Ureter (tissue), 1 donor: ENCODE measurements around the gene SLC6A7. TPM values are rescaled to one million over a fixed set of nuclear protein-coding genes. Genes with fewer than 3 reads are reported as not detected.
"Not testable (repeated sequence)": the region's sequence is repeated elsewhere in the genome, so short reads cannot be mapped to it uniquely, and the experiment has no call there.

Experiments used
- DNase-seq: peaks from one replicate; pipeline ENCODE4 v3.0.0-alpha.2; 2020; ENCODE audit warnings: low spot score
- total RNA-seq: library from RNA; stranded (reverse); gene quantifications from one replicate; pipeline ENCODE4 v1.2.4, GENCODE V29; 2023
- donor health status: DM: yes; HTN: yes; CAD: no.

Gene SLC6A7
- total RNA-seq, 1 donor from 2014 or later, result 0.10 TPM

DNA sequence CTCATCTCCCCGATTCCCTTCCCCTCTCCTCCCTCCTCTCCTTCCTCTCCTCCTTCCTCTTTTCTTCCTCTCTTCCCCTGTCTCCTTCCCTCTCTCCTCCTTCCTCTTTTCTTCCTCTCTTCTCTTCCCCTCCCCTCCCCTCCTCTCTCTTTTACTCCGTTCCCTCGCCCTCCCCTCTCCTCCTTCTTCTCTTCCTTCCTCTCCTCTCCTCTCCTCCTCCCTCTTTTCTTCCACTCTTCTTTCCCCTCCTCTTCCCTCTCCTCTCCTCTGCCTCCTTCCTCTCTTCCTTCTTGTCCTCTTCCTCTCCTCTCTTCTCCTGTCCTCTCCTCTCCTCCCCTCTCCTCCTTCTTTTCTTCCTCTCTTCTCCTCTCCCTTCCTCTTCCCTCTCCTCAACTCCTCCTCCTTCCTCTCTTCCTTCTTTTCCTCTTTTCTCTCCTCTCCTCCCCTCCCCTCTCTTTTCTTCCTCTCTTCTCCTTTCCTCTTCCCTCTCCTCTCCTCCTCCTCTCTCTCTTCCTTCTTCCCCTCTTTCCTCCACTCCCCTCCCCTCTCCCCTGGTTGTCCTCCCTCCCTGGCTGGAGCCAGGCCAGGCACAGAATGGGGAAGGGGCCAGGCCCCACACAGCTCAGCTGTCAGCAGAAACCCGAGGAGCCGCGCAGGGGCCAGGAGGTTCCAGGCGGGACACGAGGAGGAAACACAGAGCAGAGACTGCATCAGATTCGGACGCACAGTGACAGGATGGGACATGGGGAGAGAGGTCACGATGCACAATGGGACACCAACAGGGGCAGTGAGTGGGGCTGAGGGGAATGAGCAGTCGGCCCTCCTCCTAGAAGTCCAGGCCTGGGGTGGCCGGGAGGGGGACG is 51.7 kb downstream of the SLC6A7 start:
- no peak for DNase-seq

DNA sequence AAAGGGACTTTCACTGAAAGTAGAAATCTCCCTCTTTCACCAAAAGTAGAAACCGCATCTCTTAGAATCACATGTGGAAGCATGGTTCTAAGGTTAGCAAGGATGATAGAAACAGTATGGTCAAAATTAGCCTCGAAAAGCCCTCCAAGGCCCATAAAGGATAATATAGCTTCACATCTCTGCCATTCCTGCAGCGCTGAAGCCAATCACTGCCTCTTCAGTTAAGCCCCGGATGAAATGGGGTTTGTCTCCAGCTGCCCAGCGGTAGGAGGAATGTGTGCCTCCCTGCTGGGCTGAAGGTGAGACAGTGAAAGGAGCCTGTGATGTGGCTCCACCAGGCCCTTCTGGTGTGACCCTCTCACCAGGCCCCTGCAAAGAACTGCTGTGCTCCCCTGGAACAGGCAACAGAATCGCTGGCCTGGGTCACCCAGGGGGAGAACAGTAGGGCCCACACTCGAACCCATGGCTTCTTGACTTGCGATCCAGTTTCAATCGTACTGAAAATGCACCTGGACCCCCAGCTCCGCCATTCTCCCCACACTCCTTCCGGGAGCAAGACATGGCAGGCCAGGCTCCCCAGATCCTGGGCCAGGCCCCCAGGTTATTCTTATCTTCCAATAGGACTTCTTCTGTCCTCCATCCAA is 52.5 kb downstream of the SLC6A7 start:
- DNase-seq, result no peak

DNA sequence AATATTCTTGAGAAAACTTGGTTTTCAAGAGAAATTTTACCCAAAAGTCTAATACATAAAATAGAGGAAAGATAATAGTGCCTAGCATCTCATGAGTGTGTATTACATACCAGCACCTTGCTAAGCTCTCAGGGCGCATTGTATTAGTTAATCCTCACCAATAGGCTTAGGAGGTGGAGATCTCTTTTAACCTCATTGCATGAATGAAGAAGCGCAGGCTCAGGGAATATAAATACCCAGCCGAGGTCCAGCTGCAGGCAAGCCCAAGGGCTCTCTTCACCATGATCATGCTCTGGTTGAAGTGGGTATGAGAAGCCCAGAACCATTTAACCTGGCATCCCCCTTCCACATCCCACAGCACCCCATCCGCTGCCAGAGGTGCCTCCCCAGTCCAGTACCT is 53.7 kb downstream of the SLC6A7 start:
- DNase-seq, result no peak

DNA sequence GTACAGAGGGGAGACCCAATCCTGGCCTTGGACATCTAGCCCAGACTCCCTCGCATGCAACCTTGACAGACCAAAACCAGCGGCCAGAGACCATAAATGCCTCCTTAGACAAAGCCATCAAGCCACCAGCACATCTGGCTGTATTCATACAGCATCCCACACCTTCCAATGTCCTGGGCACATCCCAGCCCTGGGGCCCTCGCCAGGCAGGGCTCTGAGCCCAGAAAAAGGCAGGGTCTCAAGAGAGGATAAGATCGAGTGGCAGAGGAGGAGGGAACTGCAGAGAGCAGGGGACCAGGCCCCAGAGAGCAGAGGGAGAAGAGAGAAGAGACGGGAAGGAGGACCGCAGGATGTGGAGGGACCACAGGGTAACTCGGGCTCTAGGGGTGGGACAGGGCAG is 54.3 kb downstream of the SLC6A7 start:
- DNase-seq, result no peak

DNA sequence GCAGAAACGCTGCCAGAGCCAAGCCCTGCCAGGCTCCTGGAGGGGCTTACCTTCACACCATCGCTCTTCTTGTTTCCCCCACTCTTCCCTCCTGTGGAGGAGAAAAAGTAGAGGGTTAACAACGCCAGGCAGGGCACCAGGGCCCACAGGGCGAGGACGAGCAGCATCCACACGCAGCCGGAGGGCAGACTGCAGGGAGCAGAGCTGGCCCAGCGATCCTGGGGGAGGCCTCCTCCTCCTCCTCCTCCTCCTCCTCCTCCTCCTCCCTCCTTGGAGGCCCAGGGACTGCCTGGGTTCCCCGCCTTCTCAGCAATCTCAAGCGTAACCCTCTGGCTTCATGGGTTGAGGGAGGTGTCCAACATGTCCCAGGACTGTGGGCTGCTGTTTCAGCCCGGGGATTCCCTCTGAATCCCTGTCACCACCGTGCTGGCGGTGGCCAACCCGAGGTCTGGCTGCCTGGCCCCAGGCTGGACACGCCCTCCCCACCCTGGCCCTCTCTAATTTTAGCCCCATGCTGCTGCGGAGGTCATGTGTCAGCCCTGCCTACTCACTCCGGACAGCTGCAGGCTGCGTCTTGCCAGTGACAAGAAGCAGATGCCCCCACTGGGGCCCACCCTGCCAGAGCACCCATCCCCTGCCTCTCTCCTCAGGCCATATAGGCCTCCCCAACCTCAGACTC is 55.4 kb downstream of the SLC6A7 start:
- peak; percentile 57 for DNase-seq

DNA sequence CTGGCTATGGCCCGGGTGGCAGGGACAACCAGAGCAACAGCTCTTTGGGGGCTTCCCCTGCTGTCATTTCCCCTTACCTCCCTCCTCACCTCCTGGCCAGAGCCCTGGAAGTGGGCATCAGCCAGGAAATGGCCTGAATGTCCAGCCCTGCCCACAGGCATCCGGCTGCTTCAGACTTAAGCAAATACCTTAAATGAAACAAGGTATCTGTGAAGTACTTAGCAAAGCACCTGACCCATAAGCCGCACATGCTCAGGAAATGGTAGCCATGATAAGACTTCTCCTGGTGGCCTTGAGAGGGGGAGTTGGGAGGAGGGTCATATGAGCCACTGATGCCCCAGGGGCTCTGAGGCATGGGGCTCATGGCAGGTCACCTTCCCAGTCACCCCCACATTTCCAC is 55.9 kb downstream of the SLC6A7 start:
- DNase-seq, result no peak

DNA sequence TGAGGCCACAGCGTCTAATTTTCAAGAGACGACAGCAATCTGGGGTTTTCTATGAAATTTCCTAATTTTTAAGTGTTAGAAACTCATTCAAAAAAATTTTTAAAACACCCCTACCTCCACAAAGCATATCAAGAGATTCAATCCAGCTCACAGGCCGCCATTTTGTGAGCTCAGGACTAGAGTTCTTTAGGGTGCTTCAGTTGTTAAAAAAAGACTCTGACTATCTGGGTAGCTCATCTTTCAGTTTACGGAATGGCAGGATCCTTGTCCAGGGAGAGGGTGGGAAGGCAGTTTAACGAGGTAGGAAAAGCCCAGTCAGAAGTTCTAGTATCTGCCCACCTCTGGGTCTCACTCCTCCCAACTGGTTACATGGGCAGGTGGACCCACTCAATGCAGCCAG is 56.6 kb downstream of the SLC6A7 start:
- no peak for DNase-seq

DNA sequence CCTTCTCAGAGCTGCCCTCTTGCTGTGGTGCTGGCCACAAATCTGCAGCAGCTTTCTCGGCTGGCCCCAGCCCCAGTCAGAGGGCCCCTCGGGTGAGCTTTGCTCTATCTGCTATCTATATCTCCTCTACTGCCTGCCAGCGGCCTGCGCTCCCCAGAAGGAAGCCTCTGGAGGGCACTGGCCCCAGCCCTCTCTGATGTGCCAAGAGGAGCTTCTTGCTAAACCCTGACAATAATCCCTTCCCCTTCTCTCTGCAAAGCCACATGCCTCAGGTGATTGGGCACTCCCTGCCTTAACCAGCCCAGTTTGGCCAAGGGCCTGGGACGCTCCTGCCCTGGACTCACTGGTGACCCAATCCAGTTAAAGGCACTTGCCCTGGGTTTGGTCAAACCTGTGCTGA is 57.0 kb downstream of the SLC6A7 start:
- no peak for DNase-seq

DNA sequence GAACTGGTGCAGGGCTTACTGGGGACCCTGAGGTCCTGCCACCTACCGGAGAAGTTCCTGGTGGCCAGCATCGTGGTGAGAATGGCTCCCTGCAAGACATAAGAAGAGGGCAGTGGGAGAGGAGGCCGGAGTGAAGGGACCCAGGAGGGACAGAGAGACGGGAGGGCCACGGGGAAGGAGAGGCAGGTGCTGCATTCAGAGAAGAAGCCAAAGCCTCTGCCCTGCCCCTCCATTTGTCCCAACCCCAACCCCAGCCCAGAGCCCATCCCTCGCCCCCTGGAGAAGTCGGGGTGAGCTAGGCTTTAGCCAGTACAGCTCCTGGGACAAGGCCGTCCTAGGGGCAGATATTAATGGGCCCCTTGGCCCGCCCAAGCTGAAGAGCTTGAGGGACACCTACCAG is 57.9 kb downstream of the SLC6A7 start:
- DNase-seq, result no peak

DNA sequence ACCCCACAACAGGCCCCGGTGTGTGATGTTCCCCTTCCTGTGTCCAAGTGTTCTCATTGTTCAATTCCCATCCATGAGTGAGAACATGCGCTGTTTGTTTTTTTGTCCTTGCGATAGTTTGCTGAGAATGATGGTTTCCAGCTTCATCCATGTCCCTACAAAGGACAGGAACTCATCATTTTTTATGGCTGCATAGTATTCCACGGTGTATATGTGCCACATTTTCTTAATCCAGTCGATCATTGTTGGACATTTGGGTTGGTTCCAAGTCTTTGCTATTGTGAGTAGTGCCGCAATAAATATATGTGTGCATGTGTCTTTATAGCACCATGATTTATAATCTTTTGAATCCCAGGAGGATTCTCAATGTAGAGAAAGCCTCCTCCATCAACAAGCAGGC is 58.6 kb downstream of the SLC6A7 start:
- DNase-seq, result not testable (repeated sequence)

DNA sequence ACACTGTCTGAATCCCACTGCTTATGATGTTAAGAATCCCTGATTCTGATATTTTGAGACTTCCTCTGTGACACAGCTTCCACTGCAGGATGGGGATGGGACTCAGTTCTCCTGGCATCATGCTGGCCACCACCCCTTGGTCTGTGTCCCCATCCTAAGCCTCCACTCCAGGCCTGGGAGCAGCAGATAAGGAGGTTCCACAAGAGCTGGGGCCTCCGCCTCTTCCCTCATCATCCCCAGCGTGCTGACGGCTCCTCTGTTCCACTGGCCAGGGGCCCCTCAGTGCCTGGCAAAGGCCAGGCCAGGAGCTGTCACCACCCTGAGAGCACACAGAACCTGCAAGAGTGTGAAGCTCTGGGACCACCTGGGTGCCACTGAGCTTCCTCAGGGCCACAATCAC is 59.1 kb downstream of the SLC6A7 start:
- DNase-seq, result no peak

DNA sequence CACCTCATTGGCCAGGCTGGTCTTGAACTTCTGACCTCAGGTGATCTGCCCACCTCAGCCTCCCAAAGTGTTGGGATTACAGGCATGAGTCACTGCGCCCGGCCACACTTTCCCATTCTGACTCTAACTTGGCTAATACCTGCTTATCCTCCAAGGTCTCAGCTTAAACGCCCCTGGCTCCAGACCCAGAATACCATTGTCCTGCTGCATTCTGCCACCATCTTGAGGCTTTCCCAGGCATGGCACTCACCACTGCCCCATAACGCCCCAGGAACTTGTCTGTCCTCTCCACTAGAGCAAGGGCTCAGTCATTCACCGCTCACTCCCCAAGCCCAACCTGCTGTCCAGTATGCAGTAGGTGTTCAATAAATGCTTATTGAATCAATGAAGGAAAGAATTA is 59.9 kb downstream of the SLC6A7 start:
- DNase-seq, result no peak

DNA sequence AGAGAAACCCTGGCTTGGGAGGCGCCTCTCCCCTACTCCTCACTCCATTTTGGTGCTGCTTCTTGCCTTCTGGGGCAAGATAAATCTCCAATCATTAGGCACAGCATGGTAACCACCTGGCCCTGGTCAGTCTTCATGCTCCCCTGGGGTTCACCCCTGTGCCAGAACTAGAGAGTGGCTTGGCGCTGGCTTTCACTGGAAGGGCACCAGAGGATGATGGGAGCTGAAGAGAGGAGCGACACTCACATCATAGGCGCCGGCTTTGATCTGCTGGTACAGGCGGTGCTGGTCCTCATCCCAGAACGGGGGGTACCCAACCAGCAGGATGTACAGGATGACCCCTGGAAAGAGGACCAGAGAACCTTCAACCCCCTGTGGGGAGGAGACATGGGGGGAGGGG is 61.6 kb downstream of the SLC6A7 start:
- DNase-seq, result no peak

DNA sequence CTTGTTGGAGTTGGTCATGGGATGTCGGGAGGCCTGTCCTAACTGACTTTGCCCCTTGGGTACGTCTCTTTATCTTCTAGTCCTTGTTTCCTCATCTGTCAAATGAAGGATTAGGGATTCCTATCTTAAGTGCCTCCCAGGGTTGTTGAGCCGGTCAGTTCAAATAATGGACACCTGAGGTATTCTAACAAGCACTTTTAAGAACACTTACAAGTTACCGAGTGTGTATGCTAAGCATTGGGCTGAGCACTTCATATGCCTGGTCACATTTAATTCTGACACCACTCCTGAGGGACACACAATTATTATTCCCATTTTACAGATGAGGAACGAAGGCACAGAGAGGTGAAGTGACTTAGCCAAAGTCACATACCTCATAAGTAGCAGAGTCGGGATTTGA is 62.6 kb downstream of the SLC6A7 start:
- no peak for DNase-seq

DNA sequence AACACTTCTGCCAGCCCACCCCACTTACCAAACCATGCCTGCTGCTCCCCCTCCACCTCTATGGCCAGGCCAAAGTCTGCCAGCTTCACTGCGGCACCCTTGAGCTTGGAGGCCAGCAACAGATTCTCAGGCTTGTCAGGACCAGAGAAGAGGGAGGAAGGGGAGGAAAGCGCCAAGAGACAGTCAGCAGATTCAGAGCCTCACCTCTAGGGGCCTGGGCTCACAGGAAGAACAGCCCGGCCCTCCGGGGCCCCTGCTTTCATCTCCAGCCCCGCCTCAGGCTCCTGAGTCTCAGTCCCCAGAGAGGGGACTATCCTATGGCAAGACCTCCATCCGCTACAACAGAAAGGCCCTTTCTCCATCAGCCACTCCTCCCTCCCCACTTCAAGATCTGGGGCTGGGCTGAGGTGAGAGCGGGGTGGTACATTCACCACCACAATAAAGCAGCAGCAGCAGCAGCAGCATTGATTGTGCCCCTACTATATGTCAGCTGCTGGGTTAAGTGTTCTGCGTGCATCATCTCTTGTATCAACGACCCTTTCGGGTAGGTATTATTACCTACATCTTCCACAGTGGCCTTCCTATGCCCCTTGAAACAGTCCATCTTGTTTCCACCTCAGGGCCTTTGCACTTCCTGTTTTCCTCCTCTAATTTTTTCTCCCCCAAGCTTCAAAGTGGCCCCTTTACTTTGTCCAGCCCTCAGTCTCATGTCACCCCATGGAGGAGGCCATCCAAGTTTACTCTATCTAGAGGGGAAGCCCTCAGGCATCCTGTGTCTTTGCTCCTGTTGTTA is 63.8 kb downstream of the SLC6A7 start:
- no peak for DNase-seq

DNA sequence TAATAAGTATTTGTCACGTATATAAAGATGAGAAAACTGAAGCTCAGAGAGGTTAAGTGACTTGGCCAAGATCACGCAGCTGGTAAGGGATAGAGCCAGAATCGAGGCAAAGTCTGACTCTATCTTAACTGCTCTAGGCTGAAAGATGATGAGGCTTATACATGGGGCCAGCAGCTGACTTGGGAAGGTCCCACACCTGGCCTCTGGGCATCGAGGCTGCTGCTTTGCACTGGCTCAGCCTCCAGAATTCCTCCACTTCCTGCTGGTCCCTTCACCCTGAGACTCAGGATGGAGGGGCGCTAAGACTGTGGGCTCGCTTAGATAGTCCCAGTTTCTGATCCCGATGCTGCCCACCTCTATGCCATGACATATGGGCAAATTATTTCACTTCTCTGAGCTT is 64.5 kb downstream of the SLC6A7 start:
- no peak for DNase-seq

DNA sequence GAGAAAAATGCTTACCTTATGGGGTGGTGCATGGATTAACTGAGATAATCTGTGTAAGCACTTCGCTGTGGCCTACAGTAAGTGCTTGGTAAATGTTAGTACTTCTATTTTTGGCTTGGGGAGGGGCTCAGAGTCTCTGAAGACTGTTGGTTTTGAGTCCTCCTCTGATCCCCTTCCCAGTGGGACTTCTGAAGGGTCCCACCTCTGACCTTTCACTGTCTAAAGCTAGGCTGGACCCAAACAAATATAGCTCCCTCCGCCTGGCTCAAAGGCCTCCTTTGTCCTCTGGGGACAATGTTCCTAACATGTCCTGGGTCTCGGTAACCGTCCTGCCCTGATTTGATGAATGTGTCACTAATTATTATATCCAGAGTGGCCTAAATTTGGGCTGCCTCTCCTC is 64.9 kb downstream of the SLC6A7 start:
- no peak for DNase-seq

DNA sequence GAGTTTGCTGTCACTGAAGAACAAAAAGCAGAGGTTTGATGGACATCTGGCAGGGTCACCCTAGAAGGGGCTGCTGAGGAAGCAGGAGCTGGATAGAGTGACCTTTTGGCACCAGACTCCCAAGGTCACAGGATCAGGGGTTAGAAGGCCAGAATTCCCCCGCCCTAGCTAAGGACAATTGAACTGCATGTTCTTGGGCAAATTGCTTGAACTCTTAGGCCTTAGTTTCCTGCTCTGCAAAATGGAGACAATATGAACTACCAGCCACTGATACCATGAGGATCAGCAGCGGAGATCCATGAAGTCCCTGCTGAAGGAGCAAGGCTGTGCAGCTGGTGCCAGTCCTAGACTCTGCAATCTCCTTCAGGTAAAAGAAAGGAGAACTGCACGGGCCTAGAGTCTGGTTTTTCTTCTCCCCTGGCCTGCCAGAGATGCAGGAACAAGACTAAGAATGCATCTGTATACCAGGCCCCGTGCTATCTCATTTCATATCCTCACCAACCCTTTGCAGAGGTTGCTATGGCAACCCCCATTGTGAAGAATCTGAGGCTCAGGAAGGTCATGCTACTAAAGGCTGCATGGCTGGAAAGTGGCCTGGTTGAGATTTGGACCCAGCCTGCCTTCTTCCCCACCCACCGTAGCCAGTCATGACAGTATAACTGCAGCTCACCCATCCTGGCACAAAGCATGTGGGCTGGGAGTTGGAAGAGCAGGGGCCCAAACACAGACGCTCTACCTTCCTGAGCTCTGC is 66.0 kb downstream of the SLC6A7 start:
- DNase-seq, result no peak

DNA sequence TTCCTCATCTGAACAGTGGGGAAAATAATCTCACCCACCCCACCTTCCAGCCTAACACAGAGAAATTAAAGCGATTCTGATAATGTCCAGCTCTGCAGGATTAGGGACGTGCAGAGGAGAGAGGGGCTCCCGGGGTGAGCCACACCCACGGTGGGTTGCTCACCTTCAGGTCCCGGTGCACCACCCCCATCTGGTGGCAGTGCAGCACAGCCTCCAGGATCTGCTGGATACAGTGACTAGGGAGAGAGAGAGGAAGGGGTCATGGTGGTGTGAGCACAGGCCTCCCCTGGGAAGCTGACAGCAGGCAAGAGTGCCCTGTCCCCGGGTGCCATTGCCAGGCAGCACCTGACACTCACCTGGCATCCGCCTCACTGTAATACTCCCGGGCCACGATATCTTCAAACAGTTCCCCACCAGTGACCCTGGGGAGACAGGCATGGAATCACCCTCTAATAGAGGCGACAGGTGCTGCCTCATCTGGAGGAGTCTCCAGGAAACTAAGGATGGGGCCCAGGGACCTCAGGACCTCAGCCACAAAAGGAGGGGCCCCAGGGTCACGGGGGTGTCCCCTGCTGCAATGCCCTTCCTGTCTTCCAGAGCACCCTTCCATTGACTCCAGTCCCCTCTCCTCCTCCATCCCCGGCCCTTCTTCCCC is 66.7 kb downstream of the SLC6A7 start:
- DNase-seq, result no peak

DNA sequence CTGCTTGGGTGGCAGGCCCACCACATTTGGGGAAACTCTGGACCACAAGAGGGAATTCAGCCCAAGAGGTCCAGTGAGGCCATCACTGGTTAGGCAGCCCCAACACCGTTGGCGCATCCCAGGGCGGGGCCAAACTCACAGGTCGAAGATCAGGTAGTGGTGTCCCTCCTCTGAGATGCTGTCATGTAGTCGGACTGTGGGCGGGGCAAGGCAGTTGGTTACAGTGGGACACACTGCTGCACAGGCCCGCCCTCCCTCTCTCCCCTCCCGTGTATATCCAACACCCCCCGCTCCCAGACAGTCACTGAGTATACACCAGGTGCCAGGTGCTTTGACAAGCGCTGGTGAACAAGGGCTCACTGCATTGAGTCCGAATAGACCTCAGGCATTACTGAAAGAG is 67.6 kb downstream of the SLC6A7 start:
- no peak for DNase-seq

DNA sequence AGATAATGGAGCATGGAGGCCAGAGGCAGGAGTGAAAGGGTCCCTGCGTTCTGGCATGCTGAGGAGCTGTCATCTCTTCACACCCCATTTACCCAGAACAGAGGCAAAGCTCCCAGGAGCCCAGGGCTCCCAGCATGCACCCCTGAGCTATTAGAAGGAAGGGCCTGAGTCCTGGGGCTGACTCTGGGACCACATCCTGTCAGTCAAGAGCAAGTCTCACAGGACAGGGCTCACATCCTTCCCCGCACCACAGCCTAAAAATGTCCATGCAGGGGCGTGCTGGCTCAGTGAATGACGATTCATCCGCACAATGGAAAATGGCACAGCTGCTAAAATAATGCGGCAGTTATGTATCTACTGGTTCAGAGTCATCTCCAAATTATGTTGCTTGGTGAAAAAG is 68.3 kb downstream of the SLC6A7 start:
- DNase-seq, result no peak
